Cardiac fibroblast (primary cell): ENCODE measurements around the gene UVSSA.

Experiments used
- DNase-seq, 2 donors: peaks; one replicate each; pipeline versions ENCODE4 v3.0.0 to v3.0.0-alpha.2; 2010; ENCODE audit warnings: low read depth in 2 of 2
- H3K4me3 ChIP-seq, 2 donors: replicated peaks in 1 of 2; 1 replicate in 1 of 2; 2 replicates in 1 of 2; pipeline ENCODE4 v1.5.1; 2011; ENCODE audit warnings: low read depth in 2 of 2, low read length in 2 of 2, mild to moderate bottlenecking in 2 of 2, moderate library complexity in 1 of 2
- TF ChIP-seq, protein P1 (sequence below): IDR thresholded peaks from one replicate; pipeline ENCODE4 v1.5.1; 2011; ENCODE audit warnings: low read depth, mild to moderate bottlenecking, low read length, inconsistent platforms

Gene UVSSA

DNA sequence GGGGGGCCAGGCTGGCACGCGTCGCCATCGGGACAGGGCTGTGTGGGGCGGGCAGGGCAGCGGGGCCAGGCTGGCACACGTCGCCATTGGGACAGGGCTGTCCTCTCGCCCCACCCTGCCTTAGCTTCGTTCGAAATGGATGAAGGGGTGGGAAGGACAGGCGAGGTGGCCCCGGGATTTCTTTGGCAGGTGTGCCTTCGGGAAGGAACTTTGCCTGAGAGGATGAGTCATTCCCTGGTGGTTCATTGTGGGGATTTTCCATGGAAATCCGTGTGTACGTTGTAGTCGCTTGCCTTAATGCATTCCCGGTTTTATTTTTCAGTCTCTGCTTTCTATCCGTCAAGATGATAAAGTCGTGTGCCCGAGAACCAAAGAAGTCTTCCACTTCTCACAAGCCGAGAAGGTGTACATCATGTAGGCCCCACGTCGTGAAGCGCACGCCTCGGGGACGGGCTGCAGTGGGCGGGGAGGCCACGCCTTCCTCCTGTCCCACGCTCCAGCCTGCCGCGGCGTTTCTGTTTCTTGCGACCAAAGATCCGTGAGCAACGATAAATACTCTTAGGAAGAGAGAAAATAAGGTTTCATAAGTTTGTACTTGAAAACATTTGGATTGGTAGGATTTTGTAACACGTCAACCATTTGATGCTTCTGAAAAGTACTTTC, 8.1 kb upstream of the UVSSA start:
- no peak for DNase-seq
- TF ChIP-seq, protein P1, sequence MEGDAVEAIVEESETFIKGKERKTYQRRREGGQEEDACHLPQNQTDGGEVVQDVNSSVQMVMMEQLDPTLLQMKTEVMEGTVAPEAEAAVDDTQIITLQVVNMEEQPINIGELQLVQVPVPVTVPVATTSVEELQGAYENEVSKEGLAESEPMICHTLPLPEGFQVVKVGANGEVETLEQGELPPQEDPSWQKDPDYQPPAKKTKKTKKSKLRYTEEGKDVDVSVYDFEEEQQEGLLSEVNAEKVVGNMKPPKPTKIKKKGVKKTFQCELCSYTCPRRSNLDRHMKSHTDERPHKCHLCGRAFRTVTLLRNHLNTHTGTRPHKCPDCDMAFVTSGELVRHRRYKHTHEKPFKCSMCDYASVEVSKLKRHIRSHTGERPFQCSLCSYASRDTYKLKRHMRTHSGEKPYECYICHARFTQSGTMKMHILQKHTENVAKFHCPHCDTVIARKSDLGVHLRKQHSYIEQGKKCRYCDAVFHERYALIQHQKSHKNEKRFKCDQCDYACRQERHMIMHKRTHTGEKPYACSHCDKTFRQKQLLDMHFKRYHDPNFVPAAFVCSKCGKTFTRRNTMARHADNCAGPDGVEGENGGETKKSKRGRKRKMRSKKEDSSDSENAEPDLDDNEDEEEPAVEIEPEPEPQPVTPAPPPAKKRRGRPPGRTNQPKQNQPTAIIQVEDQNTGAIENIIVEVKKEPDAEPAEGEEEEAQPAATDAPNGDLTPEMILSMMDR, result no peak
- H3K4me3 ChIP-seq, result no peak overlapping the region

DNA sequence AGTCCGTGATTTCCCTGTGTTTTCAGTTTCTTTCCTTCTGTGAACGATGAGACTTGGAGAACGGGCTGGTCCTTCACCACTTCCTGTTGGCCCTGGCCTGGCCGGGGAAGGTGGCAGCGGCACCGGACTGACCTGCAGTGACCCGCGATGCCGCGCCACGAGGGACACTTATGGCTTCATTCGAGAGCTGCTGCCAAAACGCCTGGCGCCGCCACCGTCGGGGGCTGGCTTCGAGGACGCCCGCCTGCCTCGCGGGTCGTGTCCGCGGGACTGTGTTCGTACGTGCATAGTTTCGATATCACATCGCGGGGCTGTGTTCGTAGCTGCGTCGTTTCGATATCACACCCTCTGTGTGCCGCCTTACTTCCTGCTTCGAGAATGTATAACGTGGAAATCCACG, 7.5 kb upstream of the UVSSA start:
- DNase-seq, result no peak
- H3K4me3 ChIP-seq, result no peak overlapping the region
- TF ChIP-seq, protein P1, result no peak

- TF ChIP-seq, protein P1, result no peak
Measured at GRCh38 chr4:1340181-1340747, 6.7 kb upstream of the UVSSA start.

GRCh38 chr4:1340861-1341260, 6.1 kb upstream of the UVSSA start:
- no peak overlapping the region for H3K4me3 ChIP-seq
- TF ChIP-seq, protein P1, result no peak
- DNase-seq, result no peak

More at GRCh38 chr4:1340181-1340747, 6.7 kb upstream of the UVSSA start:
- H3K4me3 ChIP-seq, result no peak overlapping the region
- no peak for DNase-seq

DNA sequence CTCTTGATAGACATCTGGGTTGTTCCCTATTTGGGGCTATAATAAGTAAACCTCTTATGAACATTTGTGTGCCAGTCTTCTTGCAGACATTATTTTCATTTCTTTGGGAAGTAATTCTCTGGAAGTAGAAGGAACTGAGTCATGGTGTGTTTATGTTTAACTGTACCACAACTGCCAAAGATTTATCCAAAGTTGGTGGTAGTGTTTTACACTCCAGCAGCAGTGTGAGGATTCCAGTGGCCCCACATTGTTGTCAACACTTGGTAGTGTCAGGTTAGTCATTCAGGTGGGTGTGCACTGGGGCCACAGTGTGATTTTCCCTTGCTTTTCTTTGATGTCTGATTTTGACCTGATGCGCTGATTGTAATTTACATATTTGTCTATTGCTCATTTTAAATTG, 5.0 kb upstream of the UVSSA start:
- H3K4me3 ChIP-seq, result no peak overlapping the region
- no peak for DNase-seq
- TF ChIP-seq, protein P1, result no peak

- no peak overlapping the region for H3K4me3 ChIP-seq
- TF ChIP-seq, protein P1, result no peak
- no peak for DNase-seq
Measured at GRCh38 chr4:1344696-1345095, 2.3 kb upstream of the UVSSA start.
